ENCODE results near the gene STX1B. TPM values are rescaled to one million over a fixed set of nuclear protein-coding genes. Genes with fewer than 3 reads are reported as not detected.

The STX1B gene
- total and polyA plus RNA-seq, 2 donors (not counting 3 experiments of a cell fraction or from before 2014, with no cell fraction given) = 0.11 to 0.14 TPM

- Histone ChIP-seq H3K9ac (replicated peaks; ENCODE audit: extremely low read depth, insufficient read depth, low read length) (no peak overlapping the region), H2AFZ (ENCODE audit: low read depth, low read length) (peak overlapping the region; percentile 86), H3K4me1 (ENCODE audit: control insufficient read depth, extremely low read depth, insufficient read depth, low read length) (no peaks in the 10 kb centered on the region), H3K4me2 (ENCODE audit: insufficient read depth, low read length) (peak overlapping the region; percentile 44), H3K27me3 (ENCODE audit: control insufficient read depth in 2 of 2, insufficient read depth in 2 of 2, low read length in 2 of 2) (no peaks in the 10 kb centered on the region), H3K9me1 (replicated peaks; ENCODE audit: control insufficient read depth, extremely low read depth, insufficient read depth, low read length) (no peaks in the 10 kb centered on the region), H3K79me2 (ENCODE audit: control insufficient read depth, insufficient read depth, low read length) (no peaks in the 10 kb centered on the region), H4K20me1 (replicated peaks; ENCODE audit: control insufficient read depth, extremely low read depth, insufficient read depth, low read length) (no peaks in the 10 kb centered on the region), H3K9me3 (replicated peaks; ENCODE audit: control insufficient read depth, insufficient read depth, low read length) (no peaks in the 10 kb centered on the region), H3K4me3 (replicated peaks in 1 of 3; ENCODE audit: insufficient read depth in 1 of 3, low read depth in 1 of 3, low read length in 3 of 3) (peak overlapping the region; percentile 7 to 50 (median 24)), H3K36me3 (ENCODE audit: control insufficient read depth in 2 of 2, extremely low read depth in 1 of 2, insufficient read depth in 2 of 2, low read length in 2 of 2) (no peaks in the 10 kb centered on the region), H3K27ac (ENCODE audit: insufficient read depth, low read depth, low read length) (no peak overlapping the region)
- POLR2A ChIA-PET = interaction anchor here (0.6 to 0.7 kb wide), 2 partner anchors 94 to 159 kb away, joined by 3 to 4 read pairs; no protein-coding TSS in a partner anchor
- TF ChIP-seq EZH2 (IDR thresholded peaks at IDR 0.05; ENCODE audit: borderline replicate concordance, low read depth, low read length, severe bottlenecking) = no peak
- no peak for TF ChIP-seq JUN (IDR thresholded peaks at IDR 0.05; ENCODE audit: borderline replicate concordance, insufficient read depth, insufficient read length, low read depth)
- no peak for TF ChIP-seq POLR2AphosphoS5 (IDR thresholded peaks at IDR 0.05; ENCODE audit: insufficient read depth, low read depth, low read length)
- TF ChIP-seq GATA2 (IDR thresholded peaks at IDR 0.05; ENCODE audit: insufficient read depth, insufficient read length, low read depth, low read length) = no peak
- TF ChIP-seq FOS (IDR thresholded peaks at IDR 0.05; ENCODE audit: borderline replicate concordance, insufficient read depth, low read length) = no peak
- no peak for TF ChIP-seq MAX (IDR thresholded peaks at IDR 0.05; ENCODE audit: insufficient read depth, insufficient read length)
- TF ChIP-seq MYC (IDR thresholded peaks at IDR 0.05; ENCODE audit: low read depth, low read length) = no peak
- TF ChIP-seq POLR2A (IDR thresholded peaks at IDR 0.05; ENCODE audit: low read depth, low read length) = no peak
- TF ChIP-seq CTCF (IDR thresholded peaks at IDR 0.05; ENCODE audit: extremely low read depth in 1 of 2, insufficient read depth in 1 of 2, low read depth in 1 of 2, low read length in 2 of 2) = no peak
- FAIRE-seq = no peak
- intact Hi-C loops (cut with micrococcal nuclease) (loop anchor here (2.0 kb wide), 1 partner anchor 77 kb away; the partner anchor contains the start of genes ZNF646 and ZNF668), dilution Hi-C loops (cut with MboI; ENCODE audit: extremely low pct_ligation_motif_present, low sequenced_read_pairs) (no loop called here)
- CTCF ChIA-PET = interaction anchor here (1.3 to 1.8 kb wide), 5 partner anchors 12 to 103 kb away, joined by 3 to 9 read pairs (median 4); no protein-coding TSS in a partner anchor
- no peak for DNase-seq (ENCODE audit: low read depth, low spot score)
- BruUV-seq (replicated peaks) = no TSS peak
These were observed 12.4 kb downstream of the STX1B start for GRCh38 chr16:30997725-30998711.

Data from endothelial cell of umbilical vein (primary cell).